BJ (cell line): ENCODE data around the gene HIBADH. TPM values are rescaled to one million over a fixed set of nuclear protein-coding genes. Genes with fewer than 3 reads are reported as not detected.

Experiments used
- CTCF ChIA-PET: fragments of 350-600 bp; formaldehyde crosslinking; extraction: SDS; loops from one replicate; lab custom pipeline; 2021; ENCODE audit warnings: antibody characterized with exemption, inconsistent platforms; lab: Yijun Ruan, JAX
- POLR2A ChIA-PET: fragments of 300-600 bp; sonication (Branson Sonifier 250); formaldehyde crosslinking; extraction: SDS; loops from one replicate; lab custom pipeline; 2021; ENCODE audit warnings: antibody characterized with exemption; lab: Charles Lee
- DNase-seq: peaks from one replicate; pipeline ENCODE4 v3.0.0-alpha.2; 2011; ENCODE audit warnings: low read depth
- H3K27me3 ChIP-seq: 2 replicates; pipeline ENCODE4 v1.6.0; 2011; ENCODE audit warnings: low read length; ENCODE audit not compliant: control insufficient read depth, insufficient read depth
- H3K36me3 ChIP-seq: 2 replicates; pipeline ENCODE4 v1.5.1; 2011; ENCODE audit warnings: low read length; ENCODE audit not compliant: control insufficient read depth, insufficient read depth
- H3K4me3 ChIP-seq: 2 replicates; pipeline ENCODE4 v1.5.1; 2011; ENCODE audit warnings: low read depth, mild to moderate bottlenecking, control low read depth, low read length
- CTCF ChIP-seq: IDR thresholded peaks from 2 replicates; pipeline ENCODE4 v1.5.1; 2011; ENCODE audit warnings: low read depth, mild to moderate bottlenecking, control low read depth, inconsistent platforms, low read length, moderate library complexity; ENCODE audit not compliant: insufficient read depth
- polyA plus RNA-seq: library from polyadenylated mRNA; depleted of rRNA; stranded (reverse); fragments of >200 nt; gene quantifications from 2 replicates; pipeline ENCODE4 v1.2.3, GENCODE V29; 2011

Gene HIBADH
- polyA plus RNA-seq, 1 experiment = 42.4 TPM

- Histone ChIP-seq H3K4me3 (no peak overlapping the region), H3K27me3 (no peaks in the 10 kb centered on the region), H3K36me3 (no peaks in the 10 kb centered on the region; the same call in 1 of the 2 replicates)
- POLR2A ChIA-PET = no interaction called here
- DNase-seq = no peak
- no peak for TF ChIP-seq CTCF
- CTCF ChIA-PET = interaction anchor here (0.8 kb wide), 1 partner anchor 16 kb away, joined by 3 read pairs; no protein-coding TSS in a partner anchor
Measured at GRCh38 chr7:27535795-27536194, 126.9 kb downstream of the HIBADH start.

- H3K27me3 ChIP-seq = no peaks in the 10 kb centered on the region
- H3K4me3 ChIP-seq = no peak overlapping the region
- TF ChIP-seq CTCF = no peak
- POLR2A ChIA-PET = interaction anchor here (0.6 kb wide), 1 partner anchor 343 kb away, joined by 3 read pairs; no protein-coding TSS in a partner anchor
- CTCF ChIA-PET = no interaction called here
- no peak for DNase-seq
- H3K36me3 ChIP-seq = no peaks in the 10 kb centered on the region; the same call in none of the 2 replicates
Measured at GRCh38 chr7:27533652-27534081, 129.0 kb downstream of the HIBADH start.

- Histone ChIP-seq H3K27me3 (no peaks in the 10 kb centered on the region), H3K36me3 (no peaks in the 10 kb centered on the region; the same call in none of the 2 replicates), H3K4me3 (no peak overlapping the region)
- POLR2A ChIA-PET = no interaction called here
- no peak for DNase-seq
- no peak for TF ChIP-seq CTCF
- CTCF ChIA-PET = no interaction called here
Measured at GRCh38 chr7:27532314-27532713, 130.4 kb downstream of the HIBADH start.

GRCh38 chr7:27527348-27527714 is 135.4 kb downstream of the HIBADH start:
- CTCF ChIA-PET = no interaction called here
- POLR2A ChIA-PET = no interaction called here
- DNase-seq = no peak
- Histone ChIP-seq H3K36me3 (peaks cover 3% of the 10 kb centered on the region; the same call in 1 of the 2 replicates), H3K4me3 (no peak overlapping the region), H3K27me3 (no peaks in the 10 kb centered on the region)
- no peak for TF ChIP-seq CTCF

- no peaks in the 10 kb centered on the region for H3K27me3 ChIP-seq
- DNase-seq = no peak
- POLR2A ChIA-PET = no interaction called here
- TF ChIP-seq CTCF = no peak
- H3K36me3 ChIP-seq = peaks cover 3% of the 10 kb centered on the region; the same call in 1 of the 2 replicates
- CTCF ChIA-PET = no interaction called here
- no peak overlapping the region for H3K4me3 ChIP-seq
Measured at GRCh38 chr7:27526611-27527347, 135.9 kb downstream of the HIBADH start.
